GM12874 (cell line): ENCODE measurements around the gene IMP3.

Source experiments
- TF ChIP-seq, protein P1 (sequence below): IDR thresholded peaks from 2 replicates; pipeline ENCODE4 v1.5.1; 2011; ENCODE audit warnings: low read depth, mild to moderate bottlenecking, control low read depth, low read length, moderate library complexity; ENCODE audit not compliant: insufficient read depth

Gene IMP3

DNA sequence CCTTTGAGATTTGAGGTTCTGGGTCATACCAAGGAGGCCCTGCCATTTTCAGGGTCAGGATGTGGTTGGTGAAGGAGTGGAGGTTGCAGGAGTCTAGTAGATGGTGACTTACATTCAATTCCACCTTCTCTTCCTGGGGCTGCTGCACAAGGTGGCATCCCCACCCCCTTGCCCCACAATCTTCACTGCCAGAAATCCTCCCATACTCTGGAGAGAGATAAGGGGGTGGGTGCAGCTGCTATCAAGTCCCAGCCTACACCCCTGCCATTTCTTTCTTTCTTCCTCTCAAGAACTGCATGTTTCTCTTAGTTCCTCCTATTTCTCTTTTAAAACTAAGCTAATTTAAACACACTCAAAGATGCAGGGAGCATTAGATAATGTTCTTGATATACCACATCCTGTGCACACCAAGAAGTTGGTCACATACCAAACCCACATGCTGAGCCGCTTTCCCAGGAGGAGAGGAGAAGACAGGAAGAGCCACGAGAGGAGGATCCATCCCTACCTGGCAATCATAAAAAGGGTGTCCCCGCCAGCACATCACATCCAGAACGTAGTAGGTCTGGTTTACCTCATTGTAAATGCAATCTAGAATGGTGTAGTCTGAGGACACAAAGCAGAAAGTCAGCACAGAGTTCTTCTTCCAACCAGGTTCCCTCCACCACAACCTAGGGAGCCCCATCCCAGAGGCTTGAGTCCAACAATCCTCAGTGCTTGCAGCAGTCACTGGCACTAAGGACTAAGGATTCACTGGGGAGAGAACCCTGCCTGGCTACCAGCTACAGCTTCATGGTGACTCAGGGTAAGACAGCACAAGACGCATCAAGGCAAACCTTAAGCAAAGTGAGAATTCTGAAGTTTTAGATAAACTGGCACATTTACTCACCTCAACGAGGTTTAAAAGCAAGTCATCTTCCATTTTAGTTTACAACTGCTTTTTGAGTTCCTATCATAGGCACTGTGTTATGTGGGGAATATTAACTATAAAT, 33.0 kb downstream of the IMP3 start:
- TF ChIP-seq, protein P1, sequence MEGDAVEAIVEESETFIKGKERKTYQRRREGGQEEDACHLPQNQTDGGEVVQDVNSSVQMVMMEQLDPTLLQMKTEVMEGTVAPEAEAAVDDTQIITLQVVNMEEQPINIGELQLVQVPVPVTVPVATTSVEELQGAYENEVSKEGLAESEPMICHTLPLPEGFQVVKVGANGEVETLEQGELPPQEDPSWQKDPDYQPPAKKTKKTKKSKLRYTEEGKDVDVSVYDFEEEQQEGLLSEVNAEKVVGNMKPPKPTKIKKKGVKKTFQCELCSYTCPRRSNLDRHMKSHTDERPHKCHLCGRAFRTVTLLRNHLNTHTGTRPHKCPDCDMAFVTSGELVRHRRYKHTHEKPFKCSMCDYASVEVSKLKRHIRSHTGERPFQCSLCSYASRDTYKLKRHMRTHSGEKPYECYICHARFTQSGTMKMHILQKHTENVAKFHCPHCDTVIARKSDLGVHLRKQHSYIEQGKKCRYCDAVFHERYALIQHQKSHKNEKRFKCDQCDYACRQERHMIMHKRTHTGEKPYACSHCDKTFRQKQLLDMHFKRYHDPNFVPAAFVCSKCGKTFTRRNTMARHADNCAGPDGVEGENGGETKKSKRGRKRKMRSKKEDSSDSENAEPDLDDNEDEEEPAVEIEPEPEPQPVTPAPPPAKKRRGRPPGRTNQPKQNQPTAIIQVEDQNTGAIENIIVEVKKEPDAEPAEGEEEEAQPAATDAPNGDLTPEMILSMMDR: no peak

DNA sequence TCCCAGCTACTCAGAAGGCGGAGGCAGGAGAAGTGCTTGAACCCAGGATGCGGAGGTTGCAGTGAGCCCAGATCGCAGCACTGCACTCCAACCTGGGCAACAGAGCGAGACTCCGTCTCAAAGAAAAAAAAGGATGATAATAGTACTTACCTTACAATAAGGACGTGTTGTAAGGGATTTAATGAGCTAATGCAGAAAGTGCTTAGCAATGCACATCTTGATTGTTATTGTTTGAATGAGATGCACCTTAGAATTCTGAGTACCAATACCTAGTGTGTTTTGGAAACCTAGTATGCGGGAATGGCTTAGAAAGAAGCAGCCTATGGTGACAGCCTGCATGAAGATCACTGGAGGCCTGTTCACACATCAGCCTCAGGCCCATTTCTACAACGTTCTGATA, 34.0 kb downstream of the IMP3 start:
- TF ChIP-seq, protein P1: no peak

DNA sequence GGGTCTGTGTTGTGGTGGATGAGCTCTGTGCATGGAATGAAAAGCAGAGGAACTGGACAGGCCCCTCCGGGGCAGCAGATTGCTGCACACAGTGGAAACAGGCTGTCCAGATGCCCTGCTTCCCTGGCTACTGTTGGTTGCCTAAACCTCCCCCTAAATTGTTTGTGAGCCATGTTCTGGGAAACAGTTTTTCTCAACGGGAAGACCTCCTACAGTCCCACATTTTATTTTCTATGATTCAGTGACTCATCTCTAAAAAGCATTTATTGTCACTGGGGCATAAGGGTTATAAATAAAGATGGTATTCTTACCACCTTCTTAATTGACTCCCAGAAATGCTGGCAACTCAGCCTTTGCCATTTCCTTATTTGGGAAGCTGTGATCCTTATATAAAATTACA, 40.6 kb downstream of the IMP3 start:
- TF ChIP-seq, protein P1: no peak

DNA sequence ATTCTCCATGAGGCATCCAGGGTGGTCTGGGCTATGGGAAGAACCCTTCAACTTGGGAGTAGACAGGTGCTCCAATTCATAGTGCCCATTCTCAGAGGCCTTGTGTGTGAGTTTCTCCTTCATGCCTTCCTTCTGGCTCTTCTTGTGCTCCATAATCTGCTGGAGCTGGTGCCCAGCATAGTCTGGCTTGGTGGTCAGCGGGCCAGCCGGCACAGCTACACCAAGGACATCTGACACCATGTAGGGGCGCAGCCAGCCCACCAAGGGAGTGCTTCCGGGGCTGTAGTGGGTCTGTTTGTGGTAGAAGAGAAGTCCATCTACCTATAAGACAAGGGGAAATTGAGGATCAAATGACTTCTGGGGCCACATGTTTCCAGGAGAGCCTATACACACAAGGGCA, 41.7 kb downstream of the IMP3 start:
- TF ChIP-seq, protein P1: no peak

DNA sequence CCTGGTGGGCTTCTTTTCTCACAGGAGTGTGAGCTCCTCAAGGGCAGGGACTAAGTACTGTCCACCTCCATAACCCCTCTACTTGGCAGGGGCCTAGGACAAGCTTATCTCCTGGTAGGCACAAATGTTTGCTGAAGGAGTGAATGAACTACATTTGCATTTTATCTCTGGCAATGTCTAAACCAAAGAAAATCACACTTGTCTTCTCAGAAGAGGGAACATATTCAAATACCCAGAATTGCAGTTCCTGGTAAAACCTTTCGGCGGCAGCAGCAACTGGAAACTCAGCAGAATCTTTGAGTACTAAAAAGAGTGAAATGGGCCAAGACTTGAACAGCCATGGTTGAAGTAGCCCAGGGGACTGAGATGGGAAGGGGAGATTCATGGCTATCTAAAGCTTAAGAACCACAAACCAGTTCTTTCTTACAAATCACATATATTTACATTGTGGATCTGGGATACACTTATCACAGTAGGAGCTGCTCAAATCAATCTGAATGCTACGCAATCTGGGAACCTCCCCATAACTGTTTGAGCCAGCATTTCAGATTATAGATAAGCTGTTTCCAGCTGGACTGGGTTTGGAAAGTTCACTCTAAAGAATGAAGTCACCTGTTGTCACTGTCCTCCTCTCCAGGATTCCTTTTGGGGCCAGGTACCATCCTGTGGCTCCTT, 42.2 kb downstream of the IMP3 start:
- TF ChIP-seq, protein P1: peak; percentile 33; the same call in 1 of the 2 replicates

DNA sequence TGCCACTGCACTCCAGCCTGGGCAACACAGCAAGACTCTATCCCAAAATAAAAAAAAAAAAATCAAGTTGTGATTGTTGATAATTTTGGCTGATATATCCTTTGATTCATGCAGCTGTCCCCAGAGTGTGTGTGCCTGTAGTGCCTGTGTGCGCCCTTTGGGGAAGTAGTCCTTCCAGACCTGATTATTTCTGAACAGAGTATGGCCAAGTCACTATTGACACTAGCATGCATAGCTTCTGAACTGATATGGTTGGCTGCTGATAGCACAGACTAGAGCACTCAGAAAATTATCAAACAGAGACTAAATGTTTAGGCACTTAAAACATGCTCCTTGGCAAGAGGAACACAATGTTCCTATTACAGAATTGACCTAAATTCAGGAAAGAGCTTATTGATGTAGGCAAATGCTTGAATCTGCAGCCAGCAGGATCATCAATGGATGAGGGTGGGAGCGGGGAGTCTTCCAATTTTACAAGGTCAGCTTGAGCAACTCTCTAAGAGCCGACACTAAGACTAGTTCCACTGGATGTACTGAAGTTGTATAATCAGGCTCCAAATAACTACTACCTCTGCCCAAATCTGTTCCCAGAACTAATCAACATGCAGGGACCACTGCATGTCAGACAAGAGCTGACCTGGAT, 43.2 kb downstream of the IMP3 start:
- TF ChIP-seq, protein P1: no peak

DNA sequence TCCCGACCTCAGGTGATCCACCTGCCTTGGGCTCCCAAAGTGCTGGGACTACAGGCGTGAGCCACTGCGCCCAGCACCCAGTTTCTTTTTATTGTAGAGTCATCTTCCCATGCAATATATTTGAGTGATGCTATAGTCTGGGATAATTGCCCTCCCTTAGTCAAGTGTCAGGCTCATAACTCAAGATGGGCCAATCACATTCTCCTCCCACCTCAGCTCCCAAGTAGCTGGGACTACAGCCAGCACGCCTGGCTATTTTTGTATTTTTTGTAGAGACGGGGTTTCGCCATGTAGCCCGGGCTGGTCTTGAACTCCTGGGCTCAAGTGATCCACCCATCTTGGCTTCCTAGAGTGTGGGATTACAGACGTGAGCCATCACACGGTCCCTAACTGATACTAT, 45.7 kb downstream of the IMP3 start:
- TF ChIP-seq, protein P1: no peak
